ENCODE data around the gene MND1.

Gene MND1

DNA sequence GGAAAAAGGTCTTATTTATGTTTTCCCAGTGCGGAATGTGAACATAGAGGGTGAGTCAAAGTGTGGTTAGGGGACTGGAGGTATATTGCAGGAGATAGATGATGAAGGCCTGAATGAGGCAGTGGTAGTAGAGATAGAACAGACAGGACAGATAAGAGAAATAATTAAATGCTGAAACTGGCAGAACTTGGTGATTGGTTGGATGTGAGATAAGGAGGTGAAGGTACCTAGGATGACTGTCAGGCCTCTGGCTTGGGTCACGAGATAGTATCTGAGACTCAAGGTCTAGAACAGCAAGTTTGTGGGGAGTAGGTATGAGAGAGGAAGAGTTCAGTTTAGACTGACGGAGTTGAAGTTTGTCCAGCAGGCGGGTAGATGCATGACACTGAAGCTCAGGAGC, 3.5 kb downstream of the MND1 start:
- WGBS, 2 donors (ENCODE audit: extremely low coverage in 2 of 2, insufficient read length in 2 of 2, insufficient replicate concordance in 1 of 2) = no CpG with 5 or more reads among the region's 4 CpGs
- no peak overlapping the region for H2BK12ac ChIP-seq (ENCODE audit: low read length)
- H3K4me1 ChIP-seq (ENCODE audit: control insufficient read depth in 2 of 2, insufficient read depth in 1 of 2, low read depth in 1 of 2, low read length in 2 of 2) = peaks cover 6 to 7% of the 10 kb centered on the region in 2 donors
- H3K23ac ChIP-seq (ENCODE audit: low read depth, low read length, poor library complexity) = no peak overlapping the region
- H3K9ac ChIP-seq (ENCODE audit: low read depth, low read length, poor library complexity) = no peak overlapping the region
- no peaks in the 10 kb centered on the region for H3K79me1 ChIP-seq (ENCODE audit: low read depth, low read length)
- no peak overlapping the region for H4K8ac ChIP-seq (ENCODE audit: low read depth, low read length)
- no peak overlapping the region for H3K27ac ChIP-seq (replicated peaks; ENCODE audit: low read length)
- H2AK5ac ChIP-seq (ENCODE audit: low read depth, low read length) = no peak overlapping the region
- no peak overlapping the region for H3K14ac ChIP-seq (ENCODE audit: low read length)
- H2BK5ac ChIP-seq (ENCODE audit: low read length) = no peak overlapping the region
- no peak overlapping the region for H4K91ac ChIP-seq (ENCODE audit: low read depth, low read length, poor library complexity)
- H3K4me3 ChIP-seq (ENCODE audit: low read length in 2 of 2) = no peak overlapping the region
- H2BK120ac ChIP-seq (ENCODE audit: low read depth, low read length) = no peak overlapping the region
- H3K9me3 ChIP-seq (replicated peaks in 1 of 2; ENCODE audit: control insufficient read depth in 2 of 2, insufficient read depth in 1 of 2, low read depth in 1 of 2, low read length in 2 of 2) = no peaks in the 10 kb centered on the region
- no peak overlapping the region for H3K4me2 ChIP-seq (ENCODE audit: insufficient read depth, low read length, poor library complexity, severe bottlenecking)
- DNase-seq (ENCODE audit: low spot score) = no peak
- H3K18ac ChIP-seq (ENCODE audit: low read length) = no peak overlapping the region
- no peaks in the 10 kb centered on the region for H3K27me3 ChIP-seq (ENCODE audit: control insufficient read depth in 3 of 3, insufficient read depth in 3 of 3, low read depth in 1 of 3, low read length in 3 of 3)
- H3K4ac ChIP-seq (ENCODE audit: low read length) = no peak overlapping the region
- no peak overlapping the region for H2BK15ac ChIP-seq (ENCODE audit: low read length)
- no peak overlapping the region for H2AFZ ChIP-seq (ENCODE audit: low read length)
- H3K36me3 ChIP-seq (replicated peaks in 1 of 2; ENCODE audit: control insufficient read depth in 2 of 2, insufficient read depth in 2 of 2, low read length in 2 of 2) = peaks cover 0 to 35% of the 10 kb centered on the region in 2 donors

DNA sequence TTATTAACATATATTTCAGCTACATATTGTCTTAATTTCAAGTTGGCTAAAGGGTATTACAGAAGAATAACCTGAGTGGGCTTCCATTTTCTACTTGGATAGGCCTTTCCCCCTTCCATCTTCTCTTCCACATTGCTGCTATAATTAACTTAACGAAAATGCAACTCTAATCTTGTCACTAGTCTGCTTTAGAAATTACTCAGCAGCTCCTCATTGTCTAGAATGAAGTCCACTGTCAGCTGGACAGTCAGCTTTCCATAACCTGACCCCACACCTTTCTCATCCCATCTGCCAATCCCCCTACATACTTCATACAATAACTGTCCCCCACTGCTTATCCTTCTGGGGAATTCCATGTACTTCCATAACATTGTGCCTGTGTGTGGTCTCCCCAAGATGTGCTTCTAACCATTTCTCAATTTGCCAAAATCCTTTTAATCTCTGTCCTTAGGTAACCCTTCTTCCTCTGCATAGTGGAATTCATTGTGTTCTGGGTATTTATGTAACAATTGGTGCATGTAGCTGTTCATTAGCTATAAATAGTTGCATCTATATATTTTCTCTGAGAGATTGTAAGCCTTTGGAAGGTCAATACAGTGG, 4.8 kb downstream of the MND1 start:
- no peak overlapping the region for H2BK12ac ChIP-seq (ENCODE audit: low read length)
- WGBS, 2 donors (ENCODE audit: extremely low coverage in 2 of 2, insufficient read length in 2 of 2, insufficient replicate concordance in 1 of 2) = no CpG with 5 or more reads among the region's 1 CpG

DNA sequence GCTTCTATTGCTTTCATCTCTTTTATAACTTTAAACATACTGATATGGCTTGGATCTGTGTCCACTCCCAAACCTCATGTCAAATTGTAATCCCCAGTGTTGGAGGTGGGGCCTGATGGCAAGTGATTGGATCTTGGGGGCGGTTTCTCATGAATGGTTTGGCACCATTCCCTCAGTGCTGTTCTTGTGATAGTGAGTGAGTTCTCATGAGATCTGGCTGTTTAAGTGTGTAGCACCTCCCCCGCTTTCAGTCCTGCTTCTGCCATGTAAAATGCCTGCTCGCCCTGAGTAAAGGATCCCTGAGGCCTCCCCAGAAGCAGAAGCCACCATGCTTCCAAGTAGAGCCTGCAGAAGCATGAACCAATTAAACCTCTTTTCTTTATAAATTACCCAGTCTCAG, 17.7 kb downstream of the MND1 start:
- H4K91ac ChIP-seq (ENCODE audit: low read depth, low read length, poor library complexity) = no peak overlapping the region
- WGBS, 2 donors (ENCODE audit: extremely low coverage in 2 of 2, insufficient read length in 2 of 2, insufficient replicate concordance in 1 of 2) = no CpG with 5 or more reads among the region's 3 CpGs
- H2BK15ac ChIP-seq (ENCODE audit: low read length) = no peak overlapping the region
- peaks cover 0 to 7% of the 10 kb centered on the region in 2 donors for H3K9me3 ChIP-seq (replicated peaks in 1 of 2; ENCODE audit: control insufficient read depth in 2 of 2, insufficient read depth in 1 of 2, low read depth in 1 of 2, low read length in 2 of 2)
- no peak for DNase-seq (ENCODE audit: low spot score)
- no peaks in the 10 kb centered on the region for H3K4me1 ChIP-seq (ENCODE audit: control insufficient read depth in 2 of 2, insufficient read depth in 1 of 2, low read depth in 1 of 2, low read length in 2 of 2)
- no peaks in the 10 kb centered on the region for H3K27me3 ChIP-seq (ENCODE audit: control insufficient read depth in 3 of 3, insufficient read depth in 3 of 3, low read depth in 1 of 3, low read length in 3 of 3)
- peaks cover 0 to 97% of the 10 kb centered on the region in 2 donors for H3K36me3 ChIP-seq (replicated peaks in 1 of 2; ENCODE audit: control insufficient read depth in 2 of 2, insufficient read depth in 2 of 2, low read length in 2 of 2)
- no peak overlapping the region for H4K8ac ChIP-seq (ENCODE audit: low read depth, low read length)
- H3K23ac ChIP-seq (ENCODE audit: low read depth, low read length, poor library complexity) = no peak overlapping the region
- no peak overlapping the region for H3K4me2 ChIP-seq (ENCODE audit: insufficient read depth, low read length, poor library complexity, severe bottlenecking)
- no peak overlapping the region for H3K18ac ChIP-seq (ENCODE audit: low read length)
- H3K4ac ChIP-seq (ENCODE audit: low read length) = no peak overlapping the region
- H2AFZ ChIP-seq (ENCODE audit: low read length) = no peak overlapping the region
- H3K14ac ChIP-seq (ENCODE audit: low read length) = no peak overlapping the region
- no peak overlapping the region for H2BK120ac ChIP-seq (ENCODE audit: low read depth, low read length)
- H3K4me3 ChIP-seq (ENCODE audit: low read length in 2 of 2) = no peak overlapping the region
- H2BK12ac ChIP-seq (ENCODE audit: low read length) = no peak overlapping the region
- H3K9ac ChIP-seq (ENCODE audit: low read depth, low read length, poor library complexity) = no peak overlapping the region
- H3K27ac ChIP-seq (replicated peaks; ENCODE audit: low read length) = no peak overlapping the region
- H2BK5ac ChIP-seq (ENCODE audit: low read length) = no peak overlapping the region
- no peak overlapping the region for H2AK5ac ChIP-seq (ENCODE audit: low read depth, low read length)
- H3K79me1 ChIP-seq (ENCODE audit: low read depth, low read length) = no peaks in the 10 kb centered on the region

More for the DNA sequence above, 4.8 kb downstream of the MND1 start:
- H2AFZ ChIP-seq (ENCODE audit: low read length) = no peak overlapping the region
- no peak overlapping the region for H4K8ac ChIP-seq (ENCODE audit: low read depth, low read length)
- H2BK15ac ChIP-seq (ENCODE audit: low read length) = no peak overlapping the region
- DNase-seq (ENCODE audit: low spot score) = no peak
- no peak overlapping the region for H3K18ac ChIP-seq (ENCODE audit: low read length)
- H3K14ac ChIP-seq (ENCODE audit: low read length) = no peak overlapping the region
- no peak overlapping the region for H2AK5ac ChIP-seq (ENCODE audit: low read depth, low read length)
- H3K79me1 ChIP-seq (ENCODE audit: low read depth, low read length) = no peaks in the 10 kb centered on the region
- no peak overlapping the region for H4K91ac ChIP-seq (ENCODE audit: low read depth, low read length, poor library complexity)
- no peaks in the 10 kb centered on the region for H3K9me3 ChIP-seq (replicated peaks in 1 of 2; ENCODE audit: control insufficient read depth in 2 of 2, insufficient read depth in 1 of 2, low read depth in 1 of 2, low read length in 2 of 2)
- H3K36me3 ChIP-seq (replicated peaks in 1 of 2; ENCODE audit: control insufficient read depth in 2 of 2, insufficient read depth in 2 of 2, low read length in 2 of 2) = peaks cover 0 to 45% of the 10 kb centered on the region in 2 donors
- H3K27ac ChIP-seq (replicated peaks; ENCODE audit: low read length) = no peak overlapping the region
- no peak overlapping the region for H3K4me2 ChIP-seq (ENCODE audit: insufficient read depth, low read length, poor library complexity, severe bottlenecking)
- no peak overlapping the region for H3K9ac ChIP-seq (ENCODE audit: low read depth, low read length, poor library complexity)
- H2BK5ac ChIP-seq (ENCODE audit: low read length) = no peak overlapping the region
- no peak overlapping the region for H3K4me3 ChIP-seq (ENCODE audit: low read length in 2 of 2)
- no peak overlapping the region for H3K23ac ChIP-seq (ENCODE audit: low read depth, low read length, poor library complexity)
- no peaks in the 10 kb centered on the region for H3K27me3 ChIP-seq (ENCODE audit: control insufficient read depth in 3 of 3, insufficient read depth in 3 of 3, low read depth in 1 of 3, low read length in 3 of 3)
- no peak overlapping the region for H3K4ac ChIP-seq (ENCODE audit: low read length)
- H3K4me1 ChIP-seq (ENCODE audit: control insufficient read depth in 2 of 2, insufficient read depth in 1 of 2, low read depth in 1 of 2, low read length in 2 of 2) = peaks cover 4% of the 10 kb centered on the region in 2 donors
- H2BK120ac ChIP-seq (ENCODE audit: low read depth, low read length) = no peak overlapping the region

GRCh38 chr4:153364061-153364460, 19.6 kb downstream of the MND1 start:
- no peak overlapping the region for H2AFZ ChIP-seq (ENCODE audit: low read length)
- H3K27me3 ChIP-seq (ENCODE audit: control insufficient read depth in 3 of 3, insufficient read depth in 3 of 3, low read depth in 1 of 3, low read length in 3 of 3) = no peaks in the 10 kb centered on the region
- H3K4ac ChIP-seq (ENCODE audit: low read length) = no peak overlapping the region
- no peak overlapping the region for H4K8ac ChIP-seq (ENCODE audit: low read depth, low read length)
- no peak overlapping the region for H2BK120ac ChIP-seq (ENCODE audit: low read depth, low read length)
- no peak overlapping the region for H3K4me3 ChIP-seq (ENCODE audit: low read length in 2 of 2)
- no peak overlapping the region for H3K14ac ChIP-seq (ENCODE audit: low read length)
- no peak overlapping the region for H2BK15ac ChIP-seq (ENCODE audit: low read length)
- no peak overlapping the region for H2AK5ac ChIP-seq (ENCODE audit: low read depth, low read length)
- H2BK5ac ChIP-seq (ENCODE audit: low read length) = no peak overlapping the region
- H3K9me3 ChIP-seq (replicated peaks in 1 of 2; ENCODE audit: control insufficient read depth in 2 of 2, insufficient read depth in 1 of 2, low read depth in 1 of 2, low read length in 2 of 2) = peaks cover 0 to 7% of the 10 kb centered on the region in 2 donors
- H3K27ac ChIP-seq (replicated peaks; ENCODE audit: low read length) = no peak overlapping the region
- H3K36me3 ChIP-seq (replicated peaks in 1 of 2; ENCODE audit: control insufficient read depth in 2 of 2, insufficient read depth in 2 of 2, low read length in 2 of 2) = peaks cover 0 to 97% of the 10 kb centered on the region in 2 donors
- no peak overlapping the region for H2BK12ac ChIP-seq (ENCODE audit: low read length)
- DNase-seq (ENCODE audit: low spot score) = no peak
- no peaks in the 10 kb centered on the region for H3K4me1 ChIP-seq (ENCODE audit: control insufficient read depth in 2 of 2, insufficient read depth in 1 of 2, low read depth in 1 of 2, low read length in 2 of 2)
- no peak overlapping the region for H3K23ac ChIP-seq (ENCODE audit: low read depth, low read length, poor library complexity)
- H4K91ac ChIP-seq (ENCODE audit: low read depth, low read length, poor library complexity) = no peak overlapping the region
- no peak overlapping the region for H3K4me2 ChIP-seq (ENCODE audit: insufficient read depth, low read length, poor library complexity, severe bottlenecking)
- no peak overlapping the region for H3K18ac ChIP-seq (ENCODE audit: low read length)
- no CpG with 5 or more reads among the region's 4 CpGs for WGBS, 2 donors (ENCODE audit: extremely low coverage in 2 of 2, insufficient read length in 2 of 2, insufficient replicate concordance in 1 of 2)
- H3K79me1 ChIP-seq (ENCODE audit: low read depth, low read length) = no peaks in the 10 kb centered on the region
- H3K9ac ChIP-seq (ENCODE audit: low read depth, low read length, poor library complexity) = no peak overlapping the region
